IPS DF 4.7 (cell line): ENCODE results near the gene MYO10.

Source experiments
- DNase-seq: peaks from one replicate; pipeline ENCODE4 v3.0.0-alpha.2; 2013; ENCODE audit warnings: low spot score; ENCODE audit errors: extremely low read depth

The MYO10 gene

GRCh38 chr5:16815432-16815831, 120.7 kb downstream of the MYO10 start:
- DNase-seq: no peak

GRCh38 chr5:16812911-16813310, 123.2 kb downstream of the MYO10 start:
- DNase-seq: no peak

GRCh38 chr5:16812448-16812847, 123.6 kb downstream of the MYO10 start:
- DNase-seq: no peak

GRCh38 chr5:16810208-16810854, 125.8 kb downstream of the MYO10 start:
- DNase-seq: no peak

- DNase-seq: no peak
Measured at GRCh38 chr5:16809395-16810207, 126.5 kb downstream of the MYO10 start.

GRCh38 chr5:16809010-16809394, 127.1 kb downstream of the MYO10 start:
- DNase-seq: no peak

- no peak for DNase-seq
Measured at GRCh38 chr5:16808021-16808420, 128.1 kb downstream of the MYO10 start.

GRCh38 chr5:16807547-16807864, 128.6 kb downstream of the MYO10 start:
- no peak for DNase-seq

GRCh38 chr5:16806711-16807546, 129.2 kb downstream of the MYO10 start:
- no peak for DNase-seq

GRCh38 chr5:16805486-16805885, 130.6 kb downstream of the MYO10 start:
- DNase-seq: no peak

GRCh38 chr5:16803831-16804230, 132.3 kb downstream of the MYO10 start:
- DNase-seq: no peak

GRCh38 chr5:16800477-16800876, 135.6 kb downstream of the MYO10 start:
- DNase-seq: no peak

GRCh38 chr5:16799796-16800195, 136.3 kb downstream of the MYO10 start:
- no peak for DNase-seq

GRCh38 chr5:16797951-16798350, 138.1 kb downstream of the MYO10 start:
- no peak for DNase-seq

GRCh38 chr5:16794269-16794913, 141.7 kb downstream of the MYO10 start:
- no peak for DNase-seq

GRCh38 chr5:16792598-16793275, 143.4 kb downstream of the MYO10 start:
- no peak for DNase-seq

- no peak for DNase-seq
Measured at GRCh38 chr5:16791904-16792597, 144.0 kb downstream of the MYO10 start.

- no peak for DNase-seq
Measured at GRCh38 chr5:16791036-16791705, 144.9 kb downstream of the MYO10 start.

GRCh38 chr5:16788957-16789356, 147.1 kb downstream of the MYO10 start:
- no peak for DNase-seq

GRCh38 chr5:16787278-16787677, 148.8 kb downstream of the MYO10 start:
- DNase-seq: no peak
